TTC549 (cell line): ENCODE measurements around the gene D2HGDH.
"Not testable (repeated sequence)": the region's sequence is repeated elsewhere in the genome, so short reads cannot be mapped to it uniquely, and the experiment has no call there.

Experiments used
- FAIRE-seq: peaks from 2 replicates; lab custom pipeline; 2012; peaks lifted over from hg19 to GRCh38; lab: Jason Lieb, UNC

D2HGDH gene

DNA sequence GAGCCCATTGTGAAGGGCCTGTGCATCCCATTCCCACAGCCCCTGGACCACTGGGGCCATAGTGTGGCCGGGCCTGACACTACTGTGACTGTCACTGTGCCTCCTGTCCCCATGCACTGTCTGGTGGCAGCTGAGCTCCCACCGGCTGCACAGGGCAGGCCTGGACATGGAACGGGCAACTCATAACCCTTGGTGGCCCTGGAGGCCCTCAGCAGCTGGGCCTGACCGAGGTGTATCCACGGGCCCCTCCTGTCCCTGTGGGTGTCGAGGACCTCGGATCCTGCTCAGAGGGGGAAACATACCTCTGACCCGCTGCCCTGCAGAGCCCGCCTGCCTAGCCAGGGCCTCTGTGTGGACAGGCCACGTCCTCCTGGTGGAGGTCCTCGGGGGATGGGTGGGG lies 34.4 kb downstream of the D2HGDH start:
- FAIRE-seq = no peak

DNA sequence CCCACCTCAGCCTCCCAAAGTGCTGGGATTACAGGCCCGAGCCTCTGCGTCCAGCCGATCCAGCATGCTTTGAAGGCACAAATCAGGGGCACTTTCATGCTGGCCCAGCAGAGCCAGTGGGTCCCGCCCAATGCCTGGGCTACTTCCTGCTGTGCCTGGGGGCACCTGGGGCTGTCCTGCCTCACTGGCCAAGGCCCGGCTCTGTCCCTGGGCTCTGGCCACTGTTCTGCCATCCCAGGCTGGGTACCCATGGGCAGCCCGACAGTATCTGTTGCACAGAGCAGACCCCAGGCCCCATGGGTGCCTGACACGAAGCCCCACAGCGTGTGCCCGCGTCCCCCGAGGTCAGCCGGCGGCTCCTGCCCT lies 35.4 kb downstream of the D2HGDH start:
- FAIRE-seq = no peak

DNA sequence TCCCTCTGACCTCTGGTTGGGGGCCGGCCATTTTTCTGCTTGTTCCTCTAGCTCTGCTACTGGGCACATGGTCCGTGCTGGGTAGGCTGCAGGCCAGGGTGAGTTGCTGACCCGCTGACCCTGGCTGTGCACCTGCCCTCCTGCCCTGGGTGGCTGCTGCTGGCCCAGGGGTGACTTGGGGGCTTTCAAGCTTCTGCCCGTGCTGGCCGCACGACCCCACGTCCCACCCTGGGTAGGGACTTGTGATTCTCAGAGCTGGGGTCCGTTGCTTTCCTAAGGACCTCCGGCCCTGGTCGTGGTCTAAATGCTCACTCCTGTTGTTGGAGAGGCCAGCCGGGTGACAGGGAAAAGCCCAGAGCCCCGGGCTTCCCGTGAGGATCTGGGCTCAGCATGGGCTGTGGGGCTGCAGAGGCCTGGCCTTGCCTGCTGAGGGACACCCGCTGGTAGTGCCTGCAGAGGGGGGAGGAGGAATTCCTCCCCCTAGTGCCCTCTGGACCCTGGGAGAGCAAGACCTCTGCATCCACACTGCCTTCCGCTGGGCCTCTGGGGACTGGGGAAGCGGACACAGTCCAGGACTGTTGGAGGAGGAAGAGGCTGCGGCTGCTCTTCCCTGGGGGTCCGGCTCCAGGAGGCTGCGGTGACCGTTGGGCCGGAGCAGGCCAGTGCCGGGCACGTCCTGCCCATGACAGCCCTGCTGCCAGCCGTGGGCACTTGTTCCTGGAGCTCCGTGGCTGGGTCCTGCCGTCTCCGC lies 35.9 kb downstream of the D2HGDH start:
- FAIRE-seq = no peak

GRCh38 chr2:241770936-241771285 lies 36.5 kb downstream of the D2HGDH start:
- no peak for FAIRE-seq

GRCh38 chr2:241771286-241772062 lies 37.0 kb downstream of the D2HGDH start:
- FAIRE-seq = no peak

DNA sequence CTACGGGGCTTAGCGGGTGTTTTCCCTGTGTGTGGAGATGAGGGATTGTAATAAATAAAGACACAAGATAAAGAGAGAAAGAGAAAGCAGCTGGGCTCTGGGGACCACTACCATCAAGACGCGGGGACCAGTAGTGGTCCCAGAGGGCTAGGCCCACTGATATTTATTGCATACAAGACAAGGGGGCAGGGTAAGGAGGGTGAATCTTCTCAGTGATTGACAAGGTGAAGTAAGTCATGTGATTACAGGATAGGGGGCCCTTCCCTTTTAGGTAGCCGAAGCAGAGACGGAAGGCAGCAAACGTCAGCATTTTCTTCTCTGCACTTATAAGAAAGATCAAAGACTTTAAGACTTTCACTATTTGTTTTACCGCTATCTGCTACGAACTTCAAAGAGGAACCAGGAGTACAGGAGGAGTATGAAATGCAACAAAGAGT lies 37.7 kb downstream of the D2HGDH start:
- FAIRE-seq = no peak

- no peak for FAIRE-seq
Measured at GRCh38 chr2:241773511-241774418, 39.3 kb downstream of the D2HGDH start.

- no peak for FAIRE-seq
Measured at GRCh38 chr2:241774419-241775222, 40.2 kb downstream of the D2HGDH start.

- FAIRE-seq = no peak
Measured at GRCh38 chr2:241775223-241776177, 41.1 kb downstream of the D2HGDH start.

GRCh38 chr2:241776336-241777169 lies 42.1 kb downstream of the D2HGDH start, which contains the start of gene GAL3ST2:
TSS of gene GAL3ST2 (plus strand) at chr2:241776822. CDS start at chr2:241776956, 134 bp downstream.
- FAIRE-seq = no peak

DNA sequence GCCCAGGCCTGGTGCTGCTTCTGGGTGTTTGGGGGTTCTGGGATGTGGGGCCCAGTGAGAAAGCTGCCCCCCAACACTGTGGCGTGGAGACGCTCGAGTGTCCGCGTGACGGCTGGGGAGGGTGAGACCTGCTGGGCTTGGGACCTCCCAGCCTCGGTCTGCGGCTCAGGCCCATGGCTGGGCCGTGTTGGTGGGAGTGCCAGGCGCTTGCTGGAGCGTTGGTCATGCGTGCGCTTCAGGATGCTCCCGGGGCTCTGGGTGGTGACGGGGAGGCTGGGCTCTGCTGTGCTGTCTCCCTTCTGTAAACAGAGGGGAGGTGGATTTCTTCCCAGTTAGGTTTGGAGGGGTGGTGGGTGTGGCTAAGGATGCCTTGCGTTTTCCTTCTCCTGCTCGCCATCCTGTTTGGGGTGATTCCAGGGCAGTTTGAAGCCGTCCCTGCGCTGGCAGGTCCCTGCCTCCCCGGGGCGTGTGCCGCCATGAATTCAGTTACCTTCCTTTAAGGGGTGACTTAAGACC lies 42.8 kb downstream of the D2HGDH start:
- no peak for FAIRE-seq

- no peak for FAIRE-seq
Measured at GRCh38 chr2:241777686-241778627, 43.5 kb downstream of the D2HGDH start.

- no peak for FAIRE-seq
Measured at GRCh38 chr2:241780939-241781569, 46.6 kb downstream of the D2HGDH start.

- not testable (repeated sequence) for FAIRE-seq
Measured at GRCh38 chr2:241782053-241782452, 47.6 kb downstream of the D2HGDH start.

DNA sequence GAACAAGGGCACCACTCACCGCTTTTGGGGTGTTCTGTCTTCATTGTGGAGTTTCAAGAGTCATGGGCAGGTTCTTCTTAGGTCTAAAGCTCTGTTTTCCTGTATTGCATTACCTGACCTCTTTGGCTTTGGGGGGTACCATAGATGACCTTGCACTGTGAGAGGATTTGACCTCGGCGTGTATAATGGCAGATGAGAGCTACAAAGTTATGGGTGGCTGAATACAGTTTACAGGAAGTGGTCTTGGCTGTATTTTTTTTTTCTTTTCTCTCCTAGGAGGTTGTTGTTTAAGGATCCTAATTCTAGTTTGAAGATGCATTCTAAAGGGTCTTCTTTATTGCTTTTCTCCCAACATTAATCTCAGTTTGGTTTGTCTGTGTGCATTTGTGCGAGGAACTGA lies 53.7 kb downstream of the D2HGDH start:
- no peak for FAIRE-seq

DNA sequence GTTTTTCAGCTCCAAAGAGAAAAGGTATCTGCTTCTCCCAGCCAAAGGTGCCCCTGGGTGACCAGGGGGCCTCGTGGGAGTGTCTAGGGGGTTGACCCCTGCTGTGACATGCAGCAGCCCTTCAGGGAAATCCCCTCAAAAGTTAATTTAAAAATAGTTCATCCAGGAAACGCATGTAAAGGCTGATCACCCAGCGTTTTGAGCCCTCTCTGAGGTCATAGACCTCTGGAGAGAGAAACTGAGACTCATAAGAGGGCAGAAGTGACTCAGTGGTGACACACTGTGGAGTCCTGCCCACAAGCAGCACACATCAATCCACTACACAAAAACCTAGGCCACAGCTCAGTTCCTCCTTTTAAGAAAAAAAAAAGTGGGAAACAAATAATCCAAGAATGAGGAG lies 54.1 kb downstream of the D2HGDH start:
- no peak for FAIRE-seq

GRCh38 chr2:241791385-241791784 lies 57.0 kb downstream of the D2HGDH start:
- FAIRE-seq = not testable (repeated sequence)

GRCh38 chr2:241793385-241793784 lies 59.0 kb downstream of the D2HGDH start:
- no peak for FAIRE-seq
